K562 (cell line): ENCODE results near the gene SLC43A1. TPM values are rescaled to one million over a fixed set of nuclear protein-coding genes. Genes with fewer than 3 reads are reported as not detected.
A peak's percentile ranks its signal among the peaks of the same experiment; 100 is the strongest.

Experiments
- ATF4 ChIP-seq: fragments of 450-650 bp; formaldehyde crosslinking; IDR thresholded peaks from 2 replicates; pipeline ENCODE4 v1.4.0; 2022; ENCODE audit warnings: mild to moderate bottlenecking, moderate library complexity
- CREB3L1 ChIP-seq: fragments of 450-650 bp; IDR thresholded peaks from 2 replicates; pipeline ENCODE4 v1.6.1; 2014; ENCODE audit warnings: low read depth, mild to moderate bottlenecking, moderate library complexity, borderline replicate concordance
- HLTF ChIP-seq: fragments of 450-650 bp; IDR thresholded peaks from 2 replicates; pipeline ENCODE4 v1.6.1; 2016
- HOMEZ ChIP-seq: fragments of 250-450 bp; sonication (Bioruptor Pico); IDR thresholded peaks from 2 replicates; pipeline ENCODE4 v1.4.0; 2020; ENCODE audit warnings: mild to moderate bottlenecking, moderate library complexity
- KDM1A ChIP-seq, 2 experiments: fragments of 450-650 bp; IDR thresholded peaks; 2 replicates each; pipeline ENCODE4 v1.6.1; 2016; ENCODE audit warnings: mild to moderate bottlenecking in 2 of 2
- MEF2D ChIP-seq: conservative IDR thresholded peaks from 2 replicates; pipeline ENCODE4 v1.6.1; 2016; ENCODE audit warnings: low read depth, missing genetic modification characterization, missing compliant biosample characterization
- MYNN ChIP-seq, 2 experiments: sonication (generic); formaldehyde crosslinking in 1 of 2; IDR thresholded peaks; 2 replicates each; pipeline versions ENCODE4 v1.5.0 to v1.6.1; 2016 to 2020; ENCODE audit warnings: antibody characterized with exemption in 1 of 2, missing genetic modification reagents in 1 of 2
- NELFE ChIP-seq: IDR thresholded peaks from 2 replicates; pipeline ENCODE4 v1.6.1; 2011; ENCODE audit warnings: mild to moderate bottlenecking; ENCODE audit not compliant: insufficient read depth, insufficient read length
- NR1H2 ChIP-seq: sonication (generic); formaldehyde crosslinking; IDR thresholded peaks from 2 replicates; pipeline ENCODE4 v1.4.0; 2020; ENCODE audit warnings: mild to moderate bottlenecking, missing genetic modification reagents
- PBX2 ChIP-seq, 2 experiments: IDR thresholded peaks in 1 of 2; conservative IDR thresholded peaks in 1 of 2; 2 replicates each; pipeline ENCODE4 v1.6.1; 2016; ENCODE audit warnings: low read depth in 2 of 2, mild to moderate bottlenecking in 1 of 2, missing compliant biosample characterization in 1 of 2, missing genetic modification characterization in 1 of 2, moderate library complexity in 1 of 2
- PTBP1 ChIP-seq: fragments of 200-400 bp; formaldehyde crosslinking; IDR thresholded peaks from 2 replicates; pipeline ENCODE4 v1.6.1; 2017; ENCODE audit warnings: low read depth, low read length
- RBM39 ChIP-seq: fragments of 200-400 bp; formaldehyde crosslinking; optimal IDR thresholded peaks from 2 replicates; pipeline ENCODE3; 2018; ENCODE audit warnings: low read depth, low read length
- RFX5 ChIP-seq: IDR thresholded peaks from 2 replicates; pipeline ENCODE4 v1.6.1; 2011; ENCODE audit warnings: low read depth, mild to moderate bottlenecking, improper control_type of control experiment, low read length
- TAL1 ChIP-seq: fragments of 450-650 bp; IDR thresholded peaks from 2 replicates; pipeline ENCODE4 v1.6.1; 2016; ENCODE audit warnings: mild to moderate bottlenecking
- VEZF1 ChIP-seq: fragments of 200-800 bp; sonication (Bioruptor generic); IDR thresholded peaks from 2 replicates; pipeline ENCODE4 v1.6.1; 2017; ENCODE audit warnings: missing genetic modification characterization, missing compliant biosample characterization
- ZBTB34 ChIP-seq: fragments of 250-450 bp; sonication (Bioruptor Pico); IDR thresholded peaks from 2 replicates; pipeline ENCODE4 v1.8.0; 2021; ENCODE audit warnings: mild to moderate bottlenecking, moderate library complexity
- ZFP36 ChIP-seq: fragments of 150-350 bp; IDR thresholded peaks from 2 replicates; pipeline ENCODE4 v1.6.1; 2018; ENCODE audit warnings: low read length, low read depth; ENCODE audit not compliant: partially characterized antibody
- ZNF143 ChIP-seq: sonication (generic); formaldehyde crosslinking; IDR thresholded peaks from 2 replicates; pipeline ENCODE4 v1.9.0; 2022; ENCODE audit warnings: mild to moderate bottlenecking, missing genetic modification reagents
- ZNF184 ChIP-seq: sonication (generic); formaldehyde crosslinking; IDR thresholded peaks from 2 replicates; pipeline ENCODE4 v1.5.0; 2020; ENCODE audit warnings: missing genetic modification reagents
- polyA plus RNA-seq, 8 experiments: library from polyadenylated mRNA; depleted of rRNA in 4 of 8; stranded (reverse) in 5 of 8; unstranded in 3 of 8; fragments of >200 nt; fragmentation: Nextera tagmentation in 2 of 8; fragmentation: Illumina TruSeq in 1 of 8; extraction: Ambion mirVana in 2 of 8; extraction: Trizol in 1 of 8; gene quantifications; 2 replicates each; pipeline versions ENCODE4 v1.2.1 to v1.2.3, GENCODE V29; 2011 to 2014; ENCODE audit warnings: inconsistent platforms in 1 of 8, missing spikeins in 1 of 8
- total RNA-seq, 7 experiments: library from RNA; depleted of rRNA in 6 of 7; stranded (reverse); fragments of >200 nt in 6 of 7; fragmentation: Illumina TruSeq in 2 of 7; extraction: Trizol in 2 of 7; gene quantifications; 2 replicates each; pipeline versions ENCODE4 v1.2.1 to v1.2.3, GENCODE V29; 2011 to 2021; ENCODE audit warnings: low replicate concordance in 1 of 7

The SLC43A1 gene
- total and polyA plus RNA-seq, 9 of the 15 experiments (the other 6 are each of a cell fraction or from before 2014, with no cell fraction given) = 2.6 to 41.8 (median 24.6) TPM

- TF ChIP-seq PBX2 (CRISPR knock-in tag; IDR thresholded peaks at IDR 0.05; ENCODE audit: low read depth) (no peak), PBX2 (tag; conservative IDR thresholded peaks at IDR 0.05; ENCODE audit: low read depth) (no peak), ZFP36 (peak; percentile 88), ATF4 (CRISPR knock-in tag) (no peak), CREB3L1 (no peak), ZNF184 (CRISPR knock-in tag) (no peak), KDM1A (IDR thresholded peaks at IDR 0.05) (peak; percentile 64 to 67), NR1H2 (CRISPR knock-in tag) (no peak), HOMEZ (CRISPR knock-in tag) (no peak), ZNF143 (no peak), RBM39 (no peak), NELFE (no peak), HLTF (no peak), MEF2D (tag) (no peak), TAL1 (no peak), PTBP1 (0 out of 2 replicates have a peak, but pooled peaks have one; percentile 66), ZBTB34 (CRISPR knock-in tag) (no peak), RFX5 (no peak), VEZF1 (peak; percentile 87), MYNN (IDR thresholded peaks at IDR 0.05) (no peak), MYNN (CRISPR knock-in tag; IDR thresholded peaks at IDR 0.05) (no peak)
Measured at GRCh38 chr11:57473285-57473841, 42.1 kb downstream of the SLC43A1 start (continued).
